HepG2 (cell line): Measurements from ENCODE around the gene CADPS. TPM values are rescaled to one million over a fixed set of nuclear protein-coding genes. Genes with fewer than 3 reads are reported as not detected.

Source experiments
- ATAC-seq: fragments of 200-7000 bp; cut with Tn5 transposase; 3 replicates; pipeline ENCODE4 v1.9.1; 2020; ENCODE audit warnings: mild to moderate bottlenecking, moderate library complexity
- BruUV-seq: library from RNA; stranded (reverse); fragments of 400-500 nt; replicated peaks from 2 replicates; lab custom pipeline; 2021; lab: Mats Ljungman, UMichigan
- CTCF ChIA-PET: fragments of 300-600 bp; formaldehyde crosslinking; extraction: SDS; loops from one replicate; lab custom pipeline; 2021; ENCODE audit warnings: low total read pairs, inconsistent platforms, low intra/inter-chr PET ratio; lab: Yijun Ruan, JAX
- POLR2A ChIA-PET: fragments of 350-600 bp; sonication (Branson Sonifier 250); formaldehyde crosslinking; loops from one replicate; lab custom pipeline; 2020; ENCODE audit warnings: antibody characterized with exemption, inconsistent platforms; lab: Yijun Ruan, JAX
- DNase-seq: peaks from one replicate; pipeline ENCODE4 v3.0.0-alpha.2; 2015; ENCODE audit warnings: low spot score
- FAIRE-seq: peaks from 3 replicates; lab custom pipeline; 2011; peaks lifted over from hg19 to GRCh38; lab: Jason Lieb, UNC
- H2AFZ ChIP-seq: one replicate; pipeline ENCODE4 v1.6.1; 2011; ENCODE audit warnings: low read length, inconsistent platforms
- H3K27ac ChIP-seq: fragments of 300-600 bp; 3 replicates; pipeline ENCODE4 v1.8.0; 2011; ENCODE audit warnings: mixed run types, mild to moderate bottlenecking, mixed read lengths, low read length, inconsistent platforms; ENCODE audit not compliant: insufficient read depth; ENCODE audit errors: extremely low read length
- H3K27me3 ChIP-seq, 2 experiments: fragments of 200-600 bp in 1 of 2; 2 replicates in 1 of 2; 3 replicates in 1 of 2; pipeline versions ENCODE4 v1.6.0 to v1.8.0; 2011; ENCODE audit warnings: low read length in 2 of 2, mild to moderate bottlenecking in 2 of 2, moderate library complexity in 2 of 2, inconsistent platforms in 1 of 2; ENCODE audit not compliant: insufficient read depth in 2 of 2, control insufficient read depth in 1 of 2
- H3K36me3 ChIP-seq, 2 experiments: fragments of 200-600 bp in 1 of 2; replicated peaks in 1 of 2; 2 replicates in 1 of 2; 3 replicates in 1 of 2; pipeline versions ENCODE4 v1.5.1 to v1.8.0; 2011; ENCODE audit warnings: low read length in 2 of 2, inconsistent platforms in 1 of 2; ENCODE audit not compliant: insufficient read depth in 2 of 2, control insufficient read depth in 1 of 2
- H3K4me1 ChIP-seq: 2 replicates; pipeline ENCODE4 v1.5.1; 2012; ENCODE audit warnings: low read length, inconsistent platforms; ENCODE audit not compliant: insufficient read depth
- H3K4me2 ChIP-seq: 2 replicates; pipeline ENCODE4 v1.6.0; 2011; ENCODE audit warnings: low read depth, low read length, inconsistent platforms
- H3K4me3 ChIP-seq, 3 experiments: fragments of 200-600 bp in 1 of 3; sonication (generic), shearing (Covaris generic) in 1 of 3; replicated peaks in 1 of 3; 2 replicates each; pipeline ENCODE4 v1.5.1; 2011 to 2016; ENCODE audit warnings: low read length in 3 of 3, inconsistent platforms in 2 of 3, low read depth in 2 of 3, mild to moderate bottlenecking in 2 of 3, control low read depth in 1 of 3, mixed read lengths in 1 of 3; ENCODE audit not compliant: insufficient read depth in 1 of 3
- H3K79me2 ChIP-seq: one replicate; pipeline ENCODE4 v1.6.1; 2011; ENCODE audit warnings: low read length, inconsistent platforms; ENCODE audit not compliant: insufficient read depth
- H3K9ac ChIP-seq: 2 replicates; pipeline ENCODE4 v1.6.0; 2011; ENCODE audit warnings: mild to moderate bottlenecking, low read depth, low read length, inconsistent platforms; ENCODE audit not compliant: insufficient read depth
- H3K9me3 ChIP-seq: 2 replicates; pipeline ENCODE4 v1.5.1; 2012; ENCODE audit warnings: mild to moderate bottlenecking, low read length
- H4K20me1 ChIP-seq: 2 replicates; pipeline ENCODE4 v1.6.0; 2011; ENCODE audit warnings: inconsistent platforms, mild to moderate bottlenecking, low read length, moderate library complexity; ENCODE audit not compliant: insufficient read depth
- ATRX ChIP-seq: sonication (generic); formaldehyde crosslinking; IDR thresholded peaks from 2 replicates; pipeline ENCODE4 v1.4.0; 2020; ENCODE audit warnings: missing genetic modification reagents, borderline replicate concordance
- CEBPG ChIP-seq: IDR thresholded peaks from 2 replicates; pipeline ENCODE4 v1.6.1; 2016
- REL ChIP-seq: sonication (generic); formaldehyde crosslinking; conservative IDR thresholded peaks from 2 replicates; pipeline ENCODE4 v1.8.0; 2022; ENCODE audit warnings: mild to moderate bottlenecking, missing genetic modification reagents, moderate library complexity
- RORA ChIP-seq: sonication (generic); formaldehyde crosslinking; IDR thresholded peaks from 2 replicates; pipeline ENCODE4 v1.5.0; 2020; ENCODE audit warnings: mild to moderate bottlenecking, missing genetic modification reagents, moderate library complexity
- SIX4 ChIP-seq: sonication (generic); formaldehyde crosslinking; IDR thresholded peaks from 2 replicates; pipeline ENCODE4 v1.4.0; 2020; ENCODE audit warnings: missing genetic modification reagents
- SNAI1 ChIP-seq: sonication (generic); formaldehyde crosslinking; IDR thresholded peaks from 2 replicates; pipeline ENCODE4 v1.5.0; 2020; ENCODE audit warnings: mild to moderate bottlenecking, missing genetic modification reagents, borderline replicate concordance
- TOE1 ChIP-seq: sonication (generic); formaldehyde crosslinking; IDR thresholded peaks from 2 replicates; pipeline ENCODE4 v1.4.0; 2020; ENCODE audit warnings: mild to moderate bottlenecking, missing genetic modification reagents
- YEATS4 ChIP-seq: sonication (generic); formaldehyde crosslinking; IDR thresholded peaks from 2 replicates; pipeline ENCODE4 v1.4.0; 2020; ENCODE audit warnings: missing genetic modification reagents, borderline replicate concordance
- ZNF280D ChIP-seq: sonication (generic); formaldehyde crosslinking; IDR thresholded peaks from 2 replicates; pipeline ENCODE4 v1.5.1; 2020; ENCODE audit warnings: mild to moderate bottlenecking, missing genetic modification reagents
- WGBS: methylation state at CpG from one replicate; pipeline ENCODE4 v1.1.6; 2017; ENCODE audit warnings: low lambda C conversion rate; 5-methylcytosine and 5-hydroxymethylcytosine counted together
- in situ Hi-C: cut with HindIII; loops from 2 replicates; pipeline ENCODE4 v1.10.0; 2017; ENCODE audit warnings: low pct_unique_long_range_greater_than_20kb; ENCODE audit not compliant: extremely low pct_ligation_motif_present
- intact Hi-C: fragments of 100-400 bp; cut with micrococcal nuclease; formaldehyde crosslinking; loops from one replicate; pipeline ENCODE4 v1.10.0; 2022; ENCODE audit not compliant: unreplicated experiment
- polyA plus RNA-seq, 8 experiments: library from polyadenylated mRNA; depleted of rRNA in 3 of 8; stranded (reverse) in 7 of 8; unstranded in 1 of 8; fragments of >200 nt; fragmentation: Illumina TruSeq in 4 of 8; extraction: Trizol in 4 of 8; gene quantifications; 2 replicates each; pipeline versions ENCODE4 v1.2.1 to v1.2.3, GENCODE V29; 2011 to 2016; ENCODE audit warnings: low read depth in 4 of 8, missing spikeins in 1 of 8, mixed read lengths in 1 of 8; ENCODE audit not compliant: insufficient read depth in 1 of 8
- total RNA-seq, 5 experiments: library from RNA; depleted of rRNA; stranded (reverse); fragments of >200 nt; fragmentation: Illumina TruSeq; extraction: Trizol; gene quantifications; 2 replicates each; pipeline ENCODE4 v1.2.3, GENCODE V29; 2016; ENCODE audit warnings: low read depth in 1 of 5

CADPS gene
- total and polyA plus RNA-seq, 2 of the 13 experiments (the other 11 are each of a cell fraction or from before 2014, with no cell fraction given): not detected

- H3K79me2 ChIP-seq: no peaks in the 10 kb centered on the region
- 14% methylated on average over 4 of the region's 4 CpGs for WGBS
- DNase-seq (no peak), ATAC-seq (no peak), FAIRE-seq (no peak)
- H3K27me3 ChIP-seq: peaks cover 0 to 1% of the 10 kb centered on the region in 2 experiments; a peak in 1 of 5 replicates
- ChIA-PET POLR2A (no interaction called here), CTCF (no interaction called here)
- BruUV-seq: no TSS peak
- H3K4me2 ChIP-seq: no peak overlapping the region
- no peak overlapping the region for H3K27ac ChIP-seq
- H3K4me3 ChIP-seq: no peak overlapping the region
- in situ Hi-C loops (loop anchor here (10.0 kb wide), 1 partner anchor 349 kb away; no protein-coding TSS in a partner anchor), intact Hi-C loops (no loop called here)
- no peaks in the 10 kb centered on the region for H4K20me1 ChIP-seq
- H3K36me3 ChIP-seq: no peaks in the 10 kb centered on the region
- H3K9ac ChIP-seq: no peak overlapping the region
- H3K4me1 ChIP-seq: no peaks in the 10 kb centered on the region
- H3K9me3 ChIP-seq: no peaks in the 10 kb centered on the region
- TF ChIP-seq REL (CRISPR knock-in tag) (no peak), SNAI1 (CRISPR knock-in tag) (no peak), TOE1 (CRISPR knock-in tag) (no peak), SIX4 (CRISPR knock-in tag) (no peak), ZNF280D (CRISPR knock-in tag) (no peak), ATRX (CRISPR knock-in tag) (no peak), CEBPG (CRISPR knock-in tag) (no peak), YEATS4 (CRISPR knock-in tag) (no peak), RORA (CRISPR knock-in tag) (no peak)
- H2AFZ ChIP-seq: no peak overlapping the region
Observed at GRCh38 chr3:62553811-62554210, 321.4 kb downstream of the CADPS start.
